Measurements from ENCODE around the gene TPR.

Gene TPR

GRCh38 chr1:186283374-186283773 is 91.7 kb downstream of the TPR start:
- DNase-seq, result no peak

- no peak for DNase-seq
Measured at GRCh38 chr1:186282466-186282865, 92.6 kb downstream of the TPR start.

- DNase-seq, result no peak
Measured at GRCh38 chr1:186275822-186276221, 99.2 kb downstream of the TPR start.

- no peak for DNase-seq
Measured at GRCh38 chr1:186272486-186272885, 102.6 kb downstream of the TPR start.

GRCh38 chr1:186271032-186271431 is 104.0 kb downstream of the TPR start:
- no peak for DNase-seq
